Uterus (tissue), 4 donors: ENCODE results near the gene UBE2B. TPM values are rescaled to one million over a fixed set of nuclear protein-coding genes. Genes with fewer than 3 reads are reported as not detected.

ENCODE experiments used
- DNase-seq, 2 donors: peaks; one replicate each; pipeline ENCODE4 v3.0.0-alpha.2; 2019 to 2020
- H3K27ac ChIP-seq, 2 donors: fragments of 200-600 bp; sonication (generic); 1 replicate in 1 of 2; 2 replicates in 1 of 2; pipeline ENCODE4 v1.5.1; 2016 to 2018
- H3K27me3 ChIP-seq, 2 donors: fragments of 200-600 bp; sonication (generic); one replicate each; pipeline ENCODE4 v1.5.1; 2018 to 2019; ENCODE audit warnings: control low read depth in 1 of 2
- H3K36me3 ChIP-seq, 2 donors: fragments of 200-600 bp; sonication (generic); one replicate each; pipeline ENCODE4 v1.5.1; 2019; ENCODE audit warnings: control low read depth in 1 of 2
- H3K4me1 ChIP-seq, 2 donors: fragments of 200-600 bp; sonication (generic); one replicate each; pipeline ENCODE4 v1.5.1; 2018 to 2019; ENCODE audit warnings: control low read depth in 1 of 2
- H3K4me3 ChIP-seq, 2 donors: fragments of 200-600 bp; sonication (generic); 1 replicate in 1 of 2; 2 replicates in 1 of 2; pipeline ENCODE4 v1.5.1; 2018 to 2019; ENCODE audit warnings: mild to moderate bottlenecking in 1 of 2
- H3K9me3 ChIP-seq, 2 donors: fragments of 200-600 bp; sonication (generic); one replicate each; pipeline ENCODE4 v1.5.1; 2019; ENCODE audit warnings: control low read depth in 1 of 2
- POLR2A ChIP-seq, 2 donors: fragments of 450-650 bp; IDR thresholded peaks; one replicate each; pipeline ENCODE4 v1.6.1; 2016; ENCODE audit warnings: antibody characterized with exemption in 2 of 2, mild to moderate bottlenecking in 1 of 2, moderate library complexity in 1 of 2
- intact Hi-C: fragments of 100-400 bp; cut with DNase I; formaldehyde crosslinking; loops from one replicate; pipeline ENCODE4 v1.15.1; 2023; ENCODE audit warnings: low total_unique reads
- total RNA-seq, 4 donors: library from RNA; depleted of rRNA in 3 of 4; stranded (reverse); fragments of >200 nt in 3 of 4; gene quantifications; one replicate each; pipeline versions ENCODE4 v1.1.0 to v1.2.4, GENCODE V29; 2014 to 2023
- TF ChIP-seq, protein P1 (sequence below), 4 experiments: fragments of 200-600 bp in 2 of 4; fragments of 450-650 bp in 2 of 4; sonication (generic) in 2 of 4; IDR thresholded peaks; one replicate each; pipeline ENCODE4 v1.5.1; 2016 to 2019; ENCODE audit warnings: antibody characterized with exemption in 4 of 4, mild to moderate bottlenecking in 2 of 4, moderate library complexity in 1 of 4
- donor health status: DM: yes; HTN: yes; CAD: no.

Gene UBE2B
- total RNA-seq, 4 donors from 2014 or later = 44.5 to 109 (median 65.5) TPM

DNA sequence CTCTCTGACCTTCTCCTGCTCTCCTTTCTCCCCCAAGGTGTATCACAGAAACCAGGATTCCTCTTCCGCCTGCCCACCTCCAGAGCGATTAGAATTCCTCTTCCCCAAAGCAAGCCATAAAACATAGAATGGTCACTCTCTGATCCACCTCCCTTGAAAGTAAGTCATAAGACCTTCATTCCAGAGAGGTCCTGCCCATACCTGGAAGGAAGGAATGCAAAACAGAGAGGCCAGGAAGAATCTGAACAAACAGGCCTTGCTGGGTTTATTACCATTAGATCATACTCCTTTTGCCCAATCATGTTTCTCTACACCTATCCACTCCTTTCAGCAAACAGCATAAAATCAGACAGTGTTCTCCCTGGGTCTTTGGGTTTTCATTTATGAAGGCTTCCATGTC is 25.4 kb upstream of the UBE2B start:
- TF ChIP-seq POLR2A (IDR thresholded peaks at IDR 0.05) = no peak
- TF ChIP-seq, protein P1, sequence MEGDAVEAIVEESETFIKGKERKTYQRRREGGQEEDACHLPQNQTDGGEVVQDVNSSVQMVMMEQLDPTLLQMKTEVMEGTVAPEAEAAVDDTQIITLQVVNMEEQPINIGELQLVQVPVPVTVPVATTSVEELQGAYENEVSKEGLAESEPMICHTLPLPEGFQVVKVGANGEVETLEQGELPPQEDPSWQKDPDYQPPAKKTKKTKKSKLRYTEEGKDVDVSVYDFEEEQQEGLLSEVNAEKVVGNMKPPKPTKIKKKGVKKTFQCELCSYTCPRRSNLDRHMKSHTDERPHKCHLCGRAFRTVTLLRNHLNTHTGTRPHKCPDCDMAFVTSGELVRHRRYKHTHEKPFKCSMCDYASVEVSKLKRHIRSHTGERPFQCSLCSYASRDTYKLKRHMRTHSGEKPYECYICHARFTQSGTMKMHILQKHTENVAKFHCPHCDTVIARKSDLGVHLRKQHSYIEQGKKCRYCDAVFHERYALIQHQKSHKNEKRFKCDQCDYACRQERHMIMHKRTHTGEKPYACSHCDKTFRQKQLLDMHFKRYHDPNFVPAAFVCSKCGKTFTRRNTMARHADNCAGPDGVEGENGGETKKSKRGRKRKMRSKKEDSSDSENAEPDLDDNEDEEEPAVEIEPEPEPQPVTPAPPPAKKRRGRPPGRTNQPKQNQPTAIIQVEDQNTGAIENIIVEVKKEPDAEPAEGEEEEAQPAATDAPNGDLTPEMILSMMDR (IDR thresholded peaks at IDR 0.05) = no peak
- H3K36me3 ChIP-seq = no peaks in the 10 kb centered on the region
- no peak for DNase-seq
- H3K4me1 ChIP-seq = no peaks in the 10 kb centered on the region
- H3K27me3 ChIP-seq = no peaks in the 10 kb centered on the region
- intact Hi-C loops = no loop called here
- H3K4me3 ChIP-seq = no peak overlapping the region
- H3K27ac ChIP-seq = no peak overlapping the region
- H3K9me3 ChIP-seq = no peaks in the 10 kb centered on the region

DNA sequence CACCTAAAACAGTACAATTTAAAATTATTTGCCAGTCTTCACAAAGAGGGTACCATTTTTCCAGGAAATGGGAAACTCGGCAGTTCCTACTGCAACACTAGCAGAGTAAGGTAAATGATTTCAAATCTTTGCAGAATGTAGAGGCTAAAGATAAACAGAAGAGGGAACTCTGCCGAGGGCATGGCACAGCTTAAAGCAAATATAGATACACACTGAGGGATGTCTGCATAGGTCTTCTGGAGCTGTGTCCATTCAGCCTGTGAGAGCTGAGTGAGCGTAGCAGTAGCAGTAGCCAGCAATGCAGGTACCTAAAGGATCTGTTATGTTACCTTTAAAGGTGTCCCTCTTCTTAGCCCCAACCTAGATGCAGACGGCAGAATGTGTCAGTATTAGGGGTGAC is 21.9 kb upstream of the UBE2B start:
- intact Hi-C loops = no loop called here
- no peak overlapping the region for H3K27ac ChIP-seq
- H3K36me3 ChIP-seq = no peaks in the 10 kb centered on the region
- TF ChIP-seq POLR2A (IDR thresholded peaks at IDR 0.05) = no peak
- TF ChIP-seq, protein P1 (IDR thresholded peaks at IDR 0.05) = no peak
- H3K4me3 ChIP-seq = no peak overlapping the region
- H3K27me3 ChIP-seq = no peaks in the 10 kb centered on the region
- no peak for DNase-seq
- no peaks in the 10 kb centered on the region for H3K9me3 ChIP-seq
- no peaks in the 10 kb centered on the region for H3K4me1 ChIP-seq

DNA sequence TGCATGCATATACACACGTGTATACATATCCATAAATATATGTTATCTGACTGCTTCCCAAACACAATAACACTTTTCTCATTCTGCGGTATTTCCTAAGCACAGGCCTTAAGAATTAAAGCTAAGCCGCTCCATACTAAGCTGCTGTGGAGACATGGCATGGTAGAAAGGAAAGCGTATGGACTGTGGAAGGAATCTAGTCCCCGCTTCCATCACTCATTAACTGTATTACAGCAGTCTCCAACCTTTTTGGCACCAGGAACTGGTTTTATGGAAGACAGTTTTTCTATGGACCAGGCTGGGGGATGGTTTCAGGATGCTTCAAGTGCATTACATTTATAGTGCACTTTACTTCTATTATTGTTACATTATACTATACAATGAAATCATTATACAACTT is 15.7 kb upstream of the UBE2B start:
- no peak for TF ChIP-seq POLR2A (IDR thresholded peaks at IDR 0.05)
- TF ChIP-seq, protein P1 (IDR thresholded peaks at IDR 0.05) = no peak
- Histone ChIP-seq H3K36me3 (no peaks in the 10 kb centered on the region), H3K27ac (no peak overlapping the region), H3K4me1 (no peaks in the 10 kb centered on the region), H3K9me3 (no peaks in the 10 kb centered on the region), H3K4me3 (no peak overlapping the region), H3K27me3 (no peaks in the 10 kb centered on the region)
- no peak for DNase-seq
- intact Hi-C loops = no loop called here

DNA sequence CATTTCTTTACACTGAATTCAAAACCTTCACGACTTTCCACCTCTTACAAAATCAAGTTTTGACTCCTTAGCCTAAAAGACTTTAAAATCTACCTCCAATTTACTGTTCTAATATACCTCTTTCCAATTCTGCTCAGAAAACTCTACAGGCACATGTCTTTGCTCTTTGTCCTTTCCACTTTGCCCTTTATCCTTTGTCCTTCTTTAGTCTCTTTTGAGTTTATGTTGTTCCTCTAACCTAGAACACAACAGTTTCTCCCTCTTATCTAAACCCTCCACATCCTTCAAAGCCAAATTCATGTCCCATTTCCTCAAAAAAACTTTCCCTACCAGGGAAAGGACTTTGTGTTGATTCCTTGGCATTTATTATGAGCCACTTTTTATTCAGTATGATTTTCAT is 5.8 kb upstream of the UBE2B start:
- Histone ChIP-seq H3K4me3 (no peak overlapping the region), H3K9me3 (no peaks in the 10 kb centered on the region), H3K4me1 (peaks cover 4 to 9% of the 10 kb centered on the region in 2 donors), H3K27ac (no peak overlapping the region), H3K27me3 (no peaks in the 10 kb centered on the region), H3K36me3 (no peaks in the 10 kb centered on the region)
- intact Hi-C loops = no loop called here
- TF ChIP-seq POLR2A (IDR thresholded peaks at IDR 0.05) = no peak
- TF ChIP-seq, protein P1 (IDR thresholded peaks at IDR 0.05) = no peak
- DNase-seq = no peak

DNA sequence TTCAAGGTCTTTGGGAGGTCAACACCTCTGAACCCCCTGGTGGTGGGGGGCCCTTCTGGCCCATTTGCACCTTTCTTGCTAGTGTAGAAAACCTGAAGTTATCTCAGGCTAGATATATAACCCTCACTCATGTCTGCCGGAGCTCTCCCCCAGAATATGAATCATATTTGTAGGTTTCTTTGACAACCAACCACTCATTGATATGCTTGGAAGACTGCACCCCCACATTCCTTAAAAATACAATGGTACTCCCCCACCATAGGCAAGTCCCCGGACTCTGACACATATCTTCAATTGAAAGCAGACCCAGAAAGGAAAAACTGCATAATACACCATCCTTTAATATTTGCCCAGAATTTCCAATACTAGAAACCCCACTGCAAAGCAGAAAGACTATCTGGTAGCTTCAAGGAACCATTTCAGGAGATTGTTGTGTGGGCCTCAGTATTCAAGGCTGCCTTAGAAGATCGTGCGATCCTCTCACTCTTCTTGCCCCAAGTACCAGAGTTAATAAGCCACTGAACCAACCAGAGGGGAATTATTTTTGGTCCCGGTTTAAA is 978 bp upstream of the UBE2B start:
- peaks cover 4 to 9% of the 10 kb centered on the region in 2 donors for H3K4me1 ChIP-seq
- intact Hi-C loops = loop anchor here (5.0 kb wide), 1 partner anchor 152 kb away; no protein-coding TSS in a partner anchor

More for the DNA sequence above, 978 bp upstream of the UBE2B start:
- Histone ChIP-seq H3K27me3 (no peaks in the 10 kb centered on the region), H3K27ac (peak overlapping the region; percentile 96 to 99), H3K9me3 (no peaks in the 10 kb centered on the region), H3K36me3 (no peaks in the 10 kb centered on the region), H3K4me3 (peak overlapping the region; percentile 77 to 89)
- no peak for TF ChIP-seq POLR2A (IDR thresholded peaks at IDR 0.05)
- TF ChIP-seq, protein P1 (IDR thresholded peaks at IDR 0.05) = no peak
- DNase-seq = no peak
